Tibial artery (tissue), 4 donors: Measurements from ENCODE around the gene GALNT9.

ENCODE experiments used
- DNase-seq, 2 donors: peaks; one replicate each; pipeline ENCODE4 v3.0.0-alpha.2; 2019
- H3K27ac ChIP-seq, 2 donors: fragments of 200-600 bp; sonication (generic) in 1 of 2; 1 replicate in 1 of 2; 2 replicates in 1 of 2; pipeline ENCODE4 v1.5.1; 2018 to 2019; ENCODE audit warnings: mild to moderate bottlenecking in 1 of 2
- H3K27me3 ChIP-seq, 2 donors: fragments of 200-600 bp; sonication (generic) in 1 of 2; one replicate each; pipeline versions ENCODE4 v1.5.1 to v1.6.0; 2016 to 2019
- H3K36me3 ChIP-seq, 3 donors: fragments of 200-600 bp; sonication (generic) in 2 of 3; one replicate each; pipeline ENCODE4 v1.5.1; 2016 to 2019; ENCODE audit warnings: mild to moderate bottlenecking in 2 of 3
- H3K4me1 ChIP-seq, 4 donors: fragments of 200-600 bp; sonication (generic) in 2 of 4; 1 replicate in 3 of 4; 2 replicates in 1 of 4; pipeline ENCODE4 v1.5.1; 2016 to 2019
- H3K4me3 ChIP-seq, 2 donors: fragments of 200-600 bp; sonication (generic) in 1 of 2; 1 replicate in 1 of 2; 2 replicates in 1 of 2; pipeline ENCODE4 v1.5.1; 2018 to 2019; ENCODE audit warnings: mild to moderate bottlenecking in 2 of 2
- H3K9me3 ChIP-seq, 3 donors: fragments of 200-600 bp; sonication (generic) in 1 of 3; one replicate each; pipeline ENCODE4 v1.5.1; 2016 to 2019
- intact Hi-C: fragments of 100-400 bp; cut with DNase I; formaldehyde crosslinking; loops from one replicate; pipeline ENCODE4 v1.15.0; 2023; ENCODE audit warnings: low total_unique reads
- TF ChIP-seq, protein P1 (sequence below), 2 experiments: fragments of 200-600 bp in 1 of 2; fragments of 450-650 bp in 1 of 2; IDR thresholded peaks; one replicate each; pipeline ENCODE4 v1.5.1; 2017 to 2019; ENCODE audit warnings: antibody characterized with exemption in 2 of 2, mild to moderate bottlenecking in 1 of 2, moderate library complexity in 1 of 2

The GALNT9 gene

DNA sequence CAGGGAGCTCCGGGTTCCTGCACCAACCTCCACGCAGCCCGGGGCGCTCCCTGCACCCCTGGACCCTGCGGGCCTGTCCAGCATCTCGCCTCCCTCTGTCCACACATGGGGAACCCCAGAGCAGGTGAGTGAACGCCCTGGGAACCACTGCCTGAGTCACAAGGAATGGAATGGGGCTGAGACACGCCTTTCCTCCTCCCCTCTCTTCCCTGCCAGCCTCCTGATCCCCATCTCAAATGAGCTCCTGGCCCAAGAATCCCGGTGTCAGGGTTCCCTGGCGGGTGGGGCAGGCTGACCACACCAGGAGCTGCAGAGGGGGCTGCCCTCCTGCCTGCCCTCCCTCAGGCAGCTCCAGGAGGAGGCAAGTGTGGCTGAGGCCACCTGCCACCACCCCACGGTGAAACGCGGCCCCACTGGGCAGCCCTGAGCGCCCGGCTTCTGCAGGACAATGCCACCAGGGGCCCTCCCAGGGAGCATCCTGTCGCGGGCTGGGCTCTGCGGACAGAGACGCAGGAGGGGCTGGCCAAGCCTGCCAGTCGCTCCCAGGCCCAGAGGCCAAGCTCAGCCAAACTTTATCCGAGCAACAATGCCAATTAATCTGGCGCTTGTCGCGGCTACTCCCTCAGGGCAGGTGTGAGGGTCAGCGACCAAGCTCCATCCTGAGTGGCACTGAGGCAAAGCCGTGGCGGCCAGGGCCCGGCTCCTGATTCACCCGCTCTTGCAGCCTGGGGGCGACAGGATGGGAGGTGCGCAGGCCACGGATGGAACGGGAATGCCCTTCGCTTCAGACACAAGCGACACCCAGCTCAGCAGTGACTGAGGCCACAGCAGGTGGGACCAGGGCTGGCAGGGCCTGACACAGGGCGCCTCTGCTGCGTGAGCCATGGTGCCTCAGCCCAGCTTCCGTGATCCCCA, 44.3 kb downstream of the GALNT9 start:
- no peak overlapping the region for H3K4me3 ChIP-seq
- H3K4me1 ChIP-seq = peaks cover 0 to 13% (median 10%) of the 10 kb centered on the region in 4 donors
- H3K36me3 ChIP-seq = no peaks in the 10 kb centered on the region
- no peak for DNase-seq
- H3K27me3 ChIP-seq = peaks cover 0 to 87% of the 10 kb centered on the region in 2 donors
- no peak overlapping the region for H3K27ac ChIP-seq
- intact Hi-C loops = loop anchor here (1.0 kb wide), 1 partner anchor 83 kb away; no protein-coding TSS in a partner anchor
- TF ChIP-seq, protein P1, sequence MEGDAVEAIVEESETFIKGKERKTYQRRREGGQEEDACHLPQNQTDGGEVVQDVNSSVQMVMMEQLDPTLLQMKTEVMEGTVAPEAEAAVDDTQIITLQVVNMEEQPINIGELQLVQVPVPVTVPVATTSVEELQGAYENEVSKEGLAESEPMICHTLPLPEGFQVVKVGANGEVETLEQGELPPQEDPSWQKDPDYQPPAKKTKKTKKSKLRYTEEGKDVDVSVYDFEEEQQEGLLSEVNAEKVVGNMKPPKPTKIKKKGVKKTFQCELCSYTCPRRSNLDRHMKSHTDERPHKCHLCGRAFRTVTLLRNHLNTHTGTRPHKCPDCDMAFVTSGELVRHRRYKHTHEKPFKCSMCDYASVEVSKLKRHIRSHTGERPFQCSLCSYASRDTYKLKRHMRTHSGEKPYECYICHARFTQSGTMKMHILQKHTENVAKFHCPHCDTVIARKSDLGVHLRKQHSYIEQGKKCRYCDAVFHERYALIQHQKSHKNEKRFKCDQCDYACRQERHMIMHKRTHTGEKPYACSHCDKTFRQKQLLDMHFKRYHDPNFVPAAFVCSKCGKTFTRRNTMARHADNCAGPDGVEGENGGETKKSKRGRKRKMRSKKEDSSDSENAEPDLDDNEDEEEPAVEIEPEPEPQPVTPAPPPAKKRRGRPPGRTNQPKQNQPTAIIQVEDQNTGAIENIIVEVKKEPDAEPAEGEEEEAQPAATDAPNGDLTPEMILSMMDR (IDR thresholded peaks at IDR 0.05) = no peak
- H3K9me3 ChIP-seq = no peaks in the 10 kb centered on the region

DNA sequence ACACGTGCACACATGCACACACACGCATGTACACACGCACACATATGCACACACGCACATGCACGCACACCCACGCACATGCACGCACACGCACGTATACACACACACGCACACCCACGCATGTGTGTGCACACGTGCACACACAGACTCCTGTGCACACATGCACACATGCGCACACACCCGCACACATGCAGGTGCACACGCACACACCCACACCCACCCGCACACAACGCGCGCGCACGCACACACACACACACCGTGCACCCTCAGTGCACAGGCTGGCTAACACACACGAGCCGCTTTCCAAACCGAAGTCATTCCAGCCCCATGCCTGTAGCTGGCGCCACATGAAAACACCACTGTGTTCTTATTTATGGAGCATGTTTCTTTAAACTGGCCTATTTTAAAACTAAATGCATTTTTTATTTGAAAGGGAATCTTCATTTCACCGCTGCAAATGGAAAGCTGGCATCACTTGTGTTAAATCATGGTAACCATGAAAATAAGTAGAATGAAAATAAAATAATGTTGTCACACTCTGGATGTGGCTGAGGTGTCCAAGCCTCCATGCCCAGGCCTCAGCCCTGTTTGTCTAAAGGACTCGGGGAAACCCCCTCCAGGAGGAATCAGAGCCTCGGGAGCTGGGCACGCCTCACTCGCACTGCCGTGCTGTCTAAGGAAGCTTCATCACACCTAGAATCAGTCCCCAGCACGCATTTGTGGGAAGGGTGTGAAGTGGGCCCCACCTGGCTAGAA, 45.1 kb downstream of the GALNT9 start:
- peaks cover 0 to 13% (median 10%) of the 10 kb centered on the region in 4 donors for H3K4me1 ChIP-seq
- DNase-seq = no peak
- TF ChIP-seq, protein P1 (IDR thresholded peaks at IDR 0.05) = no peak
- H3K27me3 ChIP-seq = peaks cover 0 to 88% of the 10 kb centered on the region in 2 donors
- H3K27ac ChIP-seq = no peak overlapping the region
- no peaks in the 10 kb centered on the region for H3K9me3 ChIP-seq
- intact Hi-C loops = no loop called here
- no peak overlapping the region for H3K4me3 ChIP-seq
- H3K36me3 ChIP-seq = no peaks in the 10 kb centered on the region

DNA sequence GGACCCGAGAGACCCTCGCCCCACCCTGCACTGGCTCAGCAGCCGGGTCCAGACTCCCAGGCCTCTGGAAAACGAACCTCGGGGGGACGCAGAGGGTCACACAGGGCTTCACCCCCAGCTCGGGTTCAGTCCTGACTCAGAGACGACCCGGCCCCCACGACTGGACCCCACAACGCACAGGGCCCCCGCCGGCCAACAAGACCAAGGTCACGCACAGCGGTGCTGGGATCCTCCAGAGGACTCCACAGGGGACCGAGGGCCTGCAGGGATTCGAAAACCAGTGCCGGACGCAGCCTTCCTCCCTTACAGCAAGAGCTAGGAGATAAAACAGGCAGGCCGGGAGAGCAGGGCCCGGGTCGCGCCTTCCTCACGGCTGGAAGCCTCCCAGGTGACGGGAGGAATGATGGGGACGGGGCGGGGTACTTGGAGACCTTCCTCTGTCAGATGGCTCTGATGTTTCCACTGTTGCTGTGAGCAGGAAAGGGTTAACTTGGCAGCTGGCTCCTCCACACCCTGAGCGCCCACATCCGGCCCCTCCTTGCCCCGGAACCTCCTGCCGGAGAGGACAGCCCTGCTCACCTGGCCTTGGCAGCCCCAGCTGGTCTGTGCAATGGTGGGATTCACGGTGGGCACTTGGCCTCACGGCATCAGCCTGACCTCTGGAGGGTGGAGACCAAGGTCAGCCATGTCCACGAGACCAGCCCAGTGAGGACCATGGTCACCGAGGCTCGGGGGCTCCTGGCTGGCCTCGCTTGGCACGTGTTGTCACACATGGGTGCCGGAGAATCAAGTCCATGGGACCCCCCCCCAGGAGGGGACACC, 46.2 kb downstream of the GALNT9 start:
- DNase-seq = no peak
- Histone ChIP-seq H3K27ac (no peak overlapping the region), H3K4me1 (peaks cover 0 to 13% (median 10%) of the 10 kb centered on the region in 4 donors), H3K4me3 (no peak overlapping the region), H3K27me3 (peaks cover 0 to 91% of the 10 kb centered on the region in 2 donors), H3K9me3 (no peaks in the 10 kb centered on the region), H3K36me3 (no peaks in the 10 kb centered on the region)
- intact Hi-C loops = no loop called here
- TF ChIP-seq, protein P1 (IDR thresholded peaks at IDR 0.05) = no peak

DNA sequence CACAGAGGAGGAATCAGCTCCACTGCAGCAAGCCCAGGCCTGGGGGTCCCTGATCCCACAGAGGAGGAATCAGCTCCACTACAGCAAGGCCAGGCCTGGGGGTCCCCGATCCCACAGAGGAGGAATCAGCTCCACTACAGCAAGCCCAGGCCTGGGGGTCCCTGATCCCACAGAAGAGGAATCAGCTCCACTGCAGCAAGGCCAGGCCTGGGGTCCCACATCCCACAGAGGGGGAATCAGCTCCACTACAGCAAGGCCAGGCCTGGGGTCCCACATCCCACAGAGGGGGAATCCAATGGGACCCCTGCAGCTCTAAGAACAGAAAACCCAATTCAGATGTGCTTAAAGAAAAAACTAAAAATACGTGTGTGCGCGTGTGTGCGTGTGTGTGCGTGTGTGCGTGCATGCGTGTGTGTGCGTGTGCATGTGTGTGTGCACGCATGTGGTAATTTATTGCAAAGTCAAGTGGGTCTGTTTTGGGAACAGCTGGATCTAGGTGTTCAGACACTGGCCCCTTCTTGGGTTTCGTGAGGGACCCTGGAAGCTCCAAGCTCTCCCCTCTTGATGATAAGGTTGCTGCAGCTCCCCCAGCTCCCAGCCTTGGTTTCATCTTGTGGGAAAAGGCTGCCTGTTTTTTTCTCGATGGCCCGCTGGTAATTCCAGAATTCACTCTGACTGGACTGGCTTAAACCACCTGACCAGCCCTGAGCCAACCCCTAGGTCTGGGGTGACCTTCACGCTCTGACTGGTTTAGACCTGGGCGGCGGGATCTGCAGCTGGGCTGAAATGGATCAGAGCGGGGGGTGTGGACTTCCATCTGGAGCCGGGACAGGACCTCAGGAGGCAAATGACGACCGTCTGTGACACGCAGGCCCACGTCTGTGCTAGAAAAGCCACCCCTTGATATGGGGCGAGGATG, 47.1 kb downstream of the GALNT9 start:
- peaks cover 0 to 15% (median 10%) of the 10 kb centered on the region in 4 donors for H3K4me1 ChIP-seq
- H3K27me3 ChIP-seq = peaks cover 0 to 91% of the 10 kb centered on the region in 2 donors
- intact Hi-C loops = no loop called here
- H3K4me3 ChIP-seq = no peak overlapping the region
- TF ChIP-seq, protein P1 (IDR thresholded peaks at IDR 0.05) = no peak
- DNase-seq = no peak
- no peaks in the 10 kb centered on the region for H3K9me3 ChIP-seq
- no peaks in the 10 kb centered on the region for H3K36me3 ChIP-seq
- no peak overlapping the region for H3K27ac ChIP-seq
